GM12878 (cell line): ENCODE data around the gene RIC8B. TPM values are rescaled to one million over a fixed set of nuclear protein-coding genes. Genes with fewer than 3 reads are reported as not detected.

Experiments used
- ATAC-seq: fragments of 200-7000 bp; cut with Tn5 transposase; 3 replicates; pipeline ENCODE4 v1.9.1; 2020; ENCODE audit warnings: mild to moderate bottlenecking, moderate library complexity
- BruUV-seq: library from RNA; stranded (reverse); fragments of 400-500 nt; replicated peaks from 2 replicates; lab custom pipeline; 2021; lab: Mats Ljungman, UMichigan
- CTCF ChIA-PET: fragments of 300-600 bp; sonication (Branson Sonifier 250); formaldehyde crosslinking; extraction: SDS; loops from one replicate; lab custom pipeline; 2021; ENCODE audit warnings: inconsistent platforms; lab: Yijun Ruan, JAX
- POLR2A ChIA-PET: fragments of 350-600 bp; formaldehyde crosslinking; extraction: SDS; loops from one replicate; lab custom pipeline; 2021; ENCODE audit warnings: inconsistent platforms; lab: Charles Lee
- RAD21 ChIA-PET: fragments of 300-600 bp; sonication (Branson Sonifier 250); formaldehyde crosslinking; loops from one replicate; lab custom pipeline; 2023; ENCODE audit warnings: antibody characterized with exemption; ENCODE audit not compliant: unreplicated experiment; lab: Charles Lee
- SMC1A ChIA-PET: fragments of 300-600 bp; sonication (Branson Sonifier 250); formaldehyde crosslinking; loops from one replicate; lab custom pipeline; 2023; ENCODE audit not compliant: unreplicated experiment, uncharacterized antibody; lab: Charles Lee
- DNase-seq: peaks from one replicate; pipeline ENCODE4 v3.0.0-alpha.2; 2011; ENCODE audit warnings: low read depth, low spot score
- FAIRE-seq: peaks from 3 replicates; lab custom pipeline; 2011; peaks lifted over from hg19 to GRCh38; lab: Jason Lieb, UNC
- H2AFZ ChIP-seq: 2 replicates; pipeline ENCODE4 v1.6.0; 2011; ENCODE audit warnings: low read depth, low read length, control low read depth; ENCODE audit not compliant: control insufficient read depth
- H3K27ac ChIP-seq: 2 replicates; pipeline ENCODE4 v1.5.1; 2011; ENCODE audit warnings: control low read depth; ENCODE audit not compliant: control insufficient read depth, insufficient read depth
- H3K27me3 ChIP-seq, 2 experiments: replicated peaks in 1 of 2; 2 replicates each; pipeline versions ENCODE4 v1.6.0 to v1.6.1; 2011; ENCODE audit warnings: low read length in 1 of 2; ENCODE audit not compliant: control insufficient read depth in 2 of 2, insufficient read depth in 2 of 2
- H3K36me3 ChIP-seq, 2 experiments: 2 replicates each; pipeline ENCODE4 v1.5.1; 2011; ENCODE audit warnings: low read length in 1 of 2; ENCODE audit not compliant: control insufficient read depth in 2 of 2, insufficient read depth in 2 of 2
- H3K4me1 ChIP-seq: 2 replicates; pipeline ENCODE4 v1.6.1; 2011; ENCODE audit warnings: mild to moderate bottlenecking, low read length, moderate library complexity, mixed read lengths; ENCODE audit not compliant: control insufficient read depth, insufficient read depth
- H3K4me2 ChIP-seq: 2 replicates; pipeline ENCODE4 v1.6.0; 2011; ENCODE audit warnings: control low read depth; ENCODE audit not compliant: control insufficient read depth, insufficient read depth
- H3K4me3 ChIP-seq: fragments of 200-600 bp; sonication (generic); 2 replicates; pipeline ENCODE4 v1.5.1; 2016
- H3K79me2 ChIP-seq: 2 replicates; pipeline ENCODE4 v1.6.0; 2011; ENCODE audit warnings: low read length; ENCODE audit not compliant: control insufficient read depth, insufficient read depth
- H3K9ac ChIP-seq: 2 replicates; pipeline ENCODE4 v1.8.0; 2011; ENCODE audit warnings: low read length, control low read depth, mixed read lengths; ENCODE audit not compliant: control insufficient read depth, insufficient read depth
- H3K9me3 ChIP-seq: replicated peaks from 3 replicates; pipeline ENCODE4 v1.5.1; 2011; ENCODE audit warnings: mild to moderate bottlenecking, low read length; ENCODE audit not compliant: control insufficient read depth, insufficient read depth
- H4K20me1 ChIP-seq: 2 replicates; pipeline ENCODE4 v1.6.0; 2011; ENCODE audit not compliant: control insufficient read depth, insufficient read depth
- BMI1 ChIP-seq: fragments of 450-650 bp; IDR thresholded peaks from 2 replicates; pipeline ENCODE4 v1.6.1; 2016; ENCODE audit warnings: mild to moderate bottlenecking, moderate library complexity, borderline replicate concordance
- EGR1 ChIP-seq, 2 experiments: IDR thresholded peaks; 1 replicate in 1 of 2; 2 replicates in 1 of 2; pipeline ENCODE4 v1.6.1; 2011 to 2012; ENCODE audit warnings: low read depth in 2 of 2, low read length in 2 of 2, borderline replicate concordance in 1 of 2, mild to moderate bottlenecking in 1 of 2, moderate library complexity in 1 of 2
- KDM1A ChIP-seq: fragments of 200-600 bp; sonication (generic); IDR thresholded peaks from 2 replicates; pipeline ENCODE4 v1.6.1; 2016; ENCODE audit warnings: borderline replicate concordance
- LARP7 ChIP-seq: fragments of 450-650 bp; IDR thresholded peaks from 2 replicates; pipeline ENCODE4 v1.6.1; 2017; ENCODE audit warnings: mild to moderate bottlenecking
- MXI1 ChIP-seq: fragments of 150-350 bp; IDR thresholded peaks from 2 replicates; pipeline ENCODE4 v1.6.1; 2011; ENCODE audit warnings: low read depth, mild to moderate bottlenecking, inconsistent platforms, low read length, improper control_type of control experiment
- NFXL1 ChIP-seq: fragments of 450-650 bp; IDR thresholded peaks from 2 replicates; pipeline ENCODE4 v1.6.1; 2017; ENCODE audit warnings: antibody characterized with exemption, mild to moderate bottlenecking, borderline replicate concordance
- POU2F2 ChIP-seq: IDR thresholded peaks from 3 replicates; pipeline ENCODE4 v1.6.1; 2011; ENCODE audit warnings: low read depth, mild to moderate bottlenecking, low read length, borderline replicate concordance
- SIN3A ChIP-seq: IDR thresholded peaks from 2 replicates; pipeline ENCODE4 v1.6.1; 2012; ENCODE audit warnings: low read depth, low read length, improper control_type of control experiment
- TARDBP ChIP-seq: IDR thresholded peaks from 2 replicates; pipeline ENCODE4 v1.6.1; 2016; ENCODE audit warnings: borderline replicate concordance
- TCF3 ChIP-seq: IDR thresholded peaks from 2 replicates; pipeline ENCODE4 v1.6.1; 2012; ENCODE audit warnings: low read depth, mild to moderate bottlenecking, low read length, borderline replicate concordance; ENCODE audit not compliant: insufficient read depth
- ZNF24 ChIP-seq: fragments of 450-650 bp; IDR thresholded peaks from 2 replicates; pipeline ENCODE4 v1.6.1; 2017; ENCODE audit warnings: antibody characterized with exemption, mild to moderate bottlenecking
- ZNF622 ChIP-seq: fragments of 450-650 bp; IDR thresholded peaks from 2 replicates; pipeline ENCODE4 v1.6.1; 2017; ENCODE audit warnings: mild to moderate bottlenecking, inconsistent platforms
- WGBS: methylation state at CpG from one replicate; pipeline ENCODE4 v1.1.6; 2016; ENCODE audit warnings: low lambda C conversion rate; ENCODE audit not compliant: insufficient replicate concordance, insufficient coverage; ENCODE audit errors: missing lambda C conversion rate; 5-methylcytosine and 5-hydroxymethylcytosine counted together
- in situ Hi-C: fragments of 300-500 bp; cut with MboI; formaldehyde crosslinking; loops from 9 replicates; pipeline ENCODE4 v1.14.3; 2018; ENCODE audit warnings: mixed read lengths
- intact Hi-C: fragments of 100-400 bp; cut with micrococcal nuclease; formaldehyde crosslinking; loops from one replicate; pipeline ENCODE4 v1.14.2; 2022; ENCODE audit not compliant: unreplicated experiment
- polyA plus RNA-seq, 11 experiments: library from polyadenylated mRNA; depleted of rRNA in 4 of 11; unstranded in 6 of 11; stranded (reverse) in 5 of 11; fragments of >200 nt; fragmentation: Nextera tagmentation in 4 of 11; fragmentation: Illumina TruSeq in 1 of 11; extraction: Ambion mirVana in 4 of 11; extraction: Trizol in 1 of 11; gene quantifications; 1 replicate in 1 of 11; 2 replicates in 10 of 11; pipeline versions ENCODE4 v1.2.1 to v1.2.3, GENCODE V29; 2011 to 2016; ENCODE audit warnings: inconsistent platforms in 2 of 11, missing spikeins in 2 of 11, low read depth in 1 of 11
- total RNA-seq, 4 experiments: library from RNA; depleted of rRNA in 3 of 4; stranded (reverse); fragments of >200 nt in 3 of 4; fragmentation: Illumina TruSeq in 1 of 4; extraction: Trizol in 1 of 4; gene quantifications; 2 replicates each; pipeline versions ENCODE4 v1.2.1 to v1.2.3, GENCODE V29; 2013 to 2021
- TF ChIP-seq, protein P1 (sequence below): fragments of 450-650 bp; IDR thresholded peaks from 2 replicates; pipeline ENCODE4 v1.6.1; 2014; ENCODE audit warnings: mild to moderate bottlenecking
- TF ChIP-seq, protein P2 (sequence below): fragments of 450-650 bp; IDR thresholded peaks from 2 replicates; pipeline ENCODE4 v1.6.1; 2017; ENCODE audit warnings: borderline replicate concordance
- TF ChIP-seq, protein P3 (sequence below): IDR thresholded peaks from 2 replicates; pipeline ENCODE4 v1.6.1; 2012; ENCODE audit warnings: low read depth, low read length, improper control_type of control experiment
- TF ChIP-seq, protein P4 (sequence below): fragments of 450-650 bp; formaldehyde crosslinking; IDR thresholded peaks from 2 replicates; pipeline ENCODE4 v1.4.0; 2020; ENCODE audit warnings: mild to moderate bottlenecking, moderate library complexity

Gene RIC8B
- total and polyA plus RNA-seq, 10 of the 15 experiments (the other 5 are each of a cell fraction or from before 2014, with no cell fraction given): 2.3 to 10.8 (median 6.2) TPM

DNA sequence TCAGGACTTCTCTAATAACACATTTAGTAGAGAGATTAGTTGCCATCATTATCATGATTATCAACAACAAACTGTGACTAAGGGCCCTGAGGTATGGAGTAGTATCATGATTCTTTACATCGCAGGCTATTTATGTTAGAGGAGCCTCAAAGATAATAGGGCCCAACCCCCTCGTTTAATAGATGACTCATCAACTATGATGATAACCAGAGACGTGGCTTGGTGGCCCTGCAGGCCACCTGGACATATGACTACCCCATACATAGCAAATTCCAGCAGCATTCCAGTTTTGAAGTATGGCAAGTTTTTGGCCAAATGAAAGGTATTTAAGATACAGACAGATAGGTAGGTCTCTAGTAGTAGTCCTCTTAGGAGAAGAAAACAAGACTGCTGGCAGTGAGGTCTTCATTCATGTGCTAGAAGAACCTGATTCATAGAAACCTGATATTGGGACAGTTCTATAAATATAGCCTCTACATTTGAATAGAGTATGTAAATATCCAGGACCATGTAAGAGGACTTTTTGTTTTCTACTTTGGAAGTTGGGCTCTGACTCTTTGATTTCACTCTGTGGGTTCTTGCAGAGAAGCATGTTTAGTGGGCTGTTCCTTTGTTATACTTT, 5.6 kb downstream of the RIC8B start (continued):
- TF ChIP-seq, protein P1, sequence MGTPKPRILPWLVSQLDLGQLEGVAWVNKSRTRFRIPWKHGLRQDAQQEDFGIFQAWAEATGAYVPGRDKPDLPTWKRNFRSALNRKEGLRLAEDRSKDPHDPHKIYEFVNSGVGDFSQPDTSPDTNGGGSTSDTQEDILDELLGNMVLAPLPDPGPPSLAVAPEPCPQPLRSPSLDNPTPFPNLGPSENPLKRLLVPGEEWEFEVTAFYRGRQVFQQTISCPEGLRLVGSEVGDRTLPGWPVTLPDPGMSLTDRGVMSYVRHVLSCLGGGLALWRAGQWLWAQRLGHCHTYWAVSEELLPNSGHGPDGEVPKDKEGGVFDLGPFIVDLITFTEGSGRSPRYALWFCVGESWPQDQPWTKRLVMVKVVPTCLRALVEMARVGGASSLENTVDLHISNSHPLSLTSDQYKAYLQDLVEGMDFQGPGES: no peak
- TF ChIP-seq SIN3A (no peak), TCF3 (no peak)

DNA sequence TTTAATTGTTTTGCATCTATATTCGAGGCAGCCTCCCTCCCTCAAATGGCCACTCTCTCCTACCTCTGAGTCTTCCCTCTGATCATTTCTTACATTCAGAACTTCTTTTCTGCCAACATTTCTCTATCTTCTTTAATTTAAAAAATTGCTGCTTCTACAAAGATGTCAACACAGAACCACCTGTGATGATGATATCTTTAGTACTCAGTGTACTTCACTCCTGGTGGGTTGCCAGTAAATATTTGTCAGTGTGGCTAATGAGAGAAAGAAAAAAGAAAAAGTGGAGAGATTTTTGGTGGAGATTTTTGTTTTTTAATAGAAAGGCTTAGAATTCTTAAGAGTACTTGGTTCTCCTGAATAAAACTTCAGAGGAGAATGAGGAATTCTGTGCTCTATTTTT, 8.1 kb downstream of the RIC8B start:
- in situ Hi-C loops (no loop called here), intact Hi-C loops (no loop called here)
- Histone ChIP-seq H3K9ac (no peak overlapping the region), H3K4me2 (no peak overlapping the region), H3K4me1 (no peaks in the 10 kb centered on the region), H3K27ac (no peak overlapping the region), H3K36me3 (no peaks in the 10 kb centered on the region; a peak in 3 of 4 replicates), H2AFZ (no peak overlapping the region), H3K4me3 (no peak overlapping the region), H4K20me1 (no peaks in the 10 kb centered on the region), H3K79me2 (peaks cover 5% of the 10 kb centered on the region), H3K27me3 (no peaks in the 10 kb centered on the region), H3K9me3 (peaks cover 2% of the 10 kb centered on the region; the same call in 2 of the 3 replicates)
- BruUV-seq: no TSS peak
- FAIRE-seq (no peak), ATAC-seq (no peak), DNase-seq (no peak)
- RAD21 ChIA-PET: no interaction called here
- CTCF ChIA-PET: no interaction called here
- POLR2A ChIA-PET: no interaction called here
- SMC1A ChIA-PET: interaction anchor here (0.7 kb wide), 1 partner anchor 1864 kb away, joined by 3 read pairs; no protein-coding TSS in a partner anchor
- 47% methylated on average over 1 of the region's 1 CpG for WGBS
- no peak for TF ChIP-seq SIN3A
- TF ChIP-seq NFXL1: no peak
- TF ChIP-seq, protein P2, sequence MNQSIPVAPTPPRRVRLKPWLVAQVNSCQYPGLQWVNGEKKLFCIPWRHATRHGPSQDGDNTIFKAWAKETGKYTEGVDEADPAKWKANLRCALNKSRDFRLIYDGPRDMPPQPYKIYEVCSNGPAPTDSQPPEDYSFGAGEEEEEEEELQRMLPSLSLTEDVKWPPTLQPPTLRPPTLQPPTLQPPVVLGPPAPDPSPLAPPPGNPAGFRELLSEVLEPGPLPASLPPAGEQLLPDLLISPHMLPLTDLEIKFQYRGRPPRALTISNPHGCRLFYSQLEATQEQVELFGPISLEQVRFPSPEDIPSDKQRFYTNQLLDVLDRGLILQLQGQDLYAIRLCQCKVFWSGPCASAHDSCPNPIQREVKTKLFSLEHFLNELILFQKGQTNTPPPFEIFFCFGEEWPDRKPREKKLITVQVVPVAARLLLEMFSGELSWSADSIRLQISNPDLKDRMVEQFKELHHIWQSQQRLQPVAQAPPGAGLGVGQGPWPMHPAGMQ: no peak
- TF ChIP-seq, protein P3, sequence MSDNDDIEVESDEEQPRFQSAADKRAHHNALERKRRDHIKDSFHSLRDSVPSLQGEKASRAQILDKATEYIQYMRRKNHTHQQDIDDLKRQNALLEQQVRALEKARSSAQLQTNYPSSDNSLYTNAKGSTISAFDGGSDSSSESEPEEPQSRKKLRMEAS: no peak
- TF ChIP-seq ZNF622: no peak
- no peak for TF ChIP-seq ZNF24
- TF ChIP-seq KDM1A: no peak
- TF ChIP-seq MXI1: no peak
- TF ChIP-seq POU2F2: no peak
- no peak for TF ChIP-seq BMI1
- no peak for TF ChIP-seq LARP7
- TF ChIP-seq, protein P4, sequence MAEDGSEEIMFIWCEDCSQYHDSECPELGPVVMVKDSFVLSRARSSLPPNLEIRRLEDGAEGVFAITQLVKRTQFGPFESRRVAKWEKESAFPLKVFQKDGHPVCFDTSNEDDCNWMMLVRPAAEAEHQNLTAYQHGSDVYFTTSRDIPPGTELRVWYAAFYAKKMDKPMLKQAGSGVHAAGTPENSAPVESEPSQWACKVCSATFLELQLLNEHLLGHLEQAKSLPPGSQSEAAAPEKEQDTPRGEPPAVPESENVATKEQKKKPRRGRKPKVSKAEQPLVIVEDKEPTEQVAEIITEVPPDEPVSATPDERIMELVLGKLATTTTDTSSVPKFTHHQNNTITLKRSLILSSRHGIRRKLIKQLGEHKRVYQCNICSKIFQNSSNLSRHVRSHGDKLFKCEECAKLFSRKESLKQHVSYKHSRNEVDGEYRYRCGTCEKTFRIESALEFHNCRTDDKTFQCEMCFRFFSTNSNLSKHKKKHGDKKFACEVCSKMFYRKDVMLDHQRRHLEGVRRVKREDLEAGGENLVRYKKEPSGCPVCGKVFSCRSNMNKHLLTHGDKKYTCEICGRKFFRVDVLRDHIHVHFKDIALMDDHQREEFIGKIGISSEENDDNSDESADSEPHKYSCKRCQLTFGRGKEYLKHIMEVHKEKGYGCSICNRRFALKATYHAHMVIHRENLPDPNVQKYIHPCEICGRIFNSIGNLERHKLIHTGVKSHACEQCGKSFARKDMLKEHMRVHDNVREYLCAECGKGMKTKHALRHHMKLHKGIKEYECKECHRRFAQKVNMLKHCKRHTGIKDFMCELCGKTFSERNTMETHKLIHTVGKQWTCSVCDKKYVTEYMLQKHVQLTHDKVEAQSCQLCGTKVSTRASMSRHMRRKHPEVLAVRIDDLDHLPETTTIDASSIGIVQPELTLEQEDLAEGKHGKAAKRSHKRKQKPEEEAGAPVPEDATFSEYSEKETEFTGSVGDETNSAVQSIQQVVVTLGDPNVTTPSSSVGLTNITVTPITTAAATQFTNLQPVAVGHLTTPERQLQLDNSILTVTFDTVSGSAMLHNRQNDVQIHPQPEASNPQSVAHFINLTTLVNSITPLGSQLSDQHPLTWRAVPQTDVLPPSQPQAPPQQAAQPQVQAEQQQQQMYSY (CRISPR knock-in tag): no peak
- no peak for TF ChIP-seq TARDBP
- no peak for TF ChIP-seq EGR1 (IDR thresholded peaks at IDR 0.05; ENCODE audit: borderline replicate concordance in 1 of 2, low read depth in 2 of 2, low read length in 2 of 2)
